ENCODE measurements around the gene MCFD2. TPM values are rescaled to one million over a fixed set of nuclear protein-coding genes. Genes with fewer than 3 reads are reported as not detected.

MCFD2 gene
- total RNA-seq, 1 donor from 2014 or later: 82.3 TPM

DNA sequence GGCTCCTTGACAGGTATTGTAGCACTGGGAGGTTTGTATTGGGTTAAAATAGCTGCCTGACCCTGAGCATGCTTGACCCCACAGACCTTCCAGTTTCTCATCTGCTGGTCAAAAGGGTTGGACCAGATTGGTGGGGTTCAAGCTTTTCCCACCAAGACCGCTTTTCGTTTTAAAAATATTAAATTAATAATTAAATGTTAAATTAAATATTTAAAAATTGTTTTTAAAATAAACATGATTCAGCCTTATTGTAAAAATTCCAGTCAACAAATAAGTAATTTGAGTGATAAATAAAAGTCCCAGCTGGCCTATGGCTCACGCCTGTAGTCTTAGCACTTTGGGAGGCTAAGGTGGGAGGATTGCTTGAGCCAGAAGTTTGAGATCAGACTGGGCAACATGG lies 36.6 kb upstream of the MCFD2 start:
- Histone ChIP-seq H3K27ac (no peak overlapping the region), H3K36me3 (peaks cover 59% of the 10 kb centered on the region), H3K27me3 (ENCODE audit: low read depth) (no peaks in the 10 kb centered on the region), H3K4me1 (peaks cover 18% of the 10 kb centered on the region), H3K9me3 (no peaks in the 10 kb centered on the region), H3K4me3 (no peak overlapping the region)
- DNase-seq (no peak), ATAC-seq (no peak)
- intact Hi-C loops (cut with DNase I): no loop called here
- TF ChIP-seq, protein P1, sequence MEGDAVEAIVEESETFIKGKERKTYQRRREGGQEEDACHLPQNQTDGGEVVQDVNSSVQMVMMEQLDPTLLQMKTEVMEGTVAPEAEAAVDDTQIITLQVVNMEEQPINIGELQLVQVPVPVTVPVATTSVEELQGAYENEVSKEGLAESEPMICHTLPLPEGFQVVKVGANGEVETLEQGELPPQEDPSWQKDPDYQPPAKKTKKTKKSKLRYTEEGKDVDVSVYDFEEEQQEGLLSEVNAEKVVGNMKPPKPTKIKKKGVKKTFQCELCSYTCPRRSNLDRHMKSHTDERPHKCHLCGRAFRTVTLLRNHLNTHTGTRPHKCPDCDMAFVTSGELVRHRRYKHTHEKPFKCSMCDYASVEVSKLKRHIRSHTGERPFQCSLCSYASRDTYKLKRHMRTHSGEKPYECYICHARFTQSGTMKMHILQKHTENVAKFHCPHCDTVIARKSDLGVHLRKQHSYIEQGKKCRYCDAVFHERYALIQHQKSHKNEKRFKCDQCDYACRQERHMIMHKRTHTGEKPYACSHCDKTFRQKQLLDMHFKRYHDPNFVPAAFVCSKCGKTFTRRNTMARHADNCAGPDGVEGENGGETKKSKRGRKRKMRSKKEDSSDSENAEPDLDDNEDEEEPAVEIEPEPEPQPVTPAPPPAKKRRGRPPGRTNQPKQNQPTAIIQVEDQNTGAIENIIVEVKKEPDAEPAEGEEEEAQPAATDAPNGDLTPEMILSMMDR (IDR thresholded peaks at IDR 0.05): no peak

DNA sequence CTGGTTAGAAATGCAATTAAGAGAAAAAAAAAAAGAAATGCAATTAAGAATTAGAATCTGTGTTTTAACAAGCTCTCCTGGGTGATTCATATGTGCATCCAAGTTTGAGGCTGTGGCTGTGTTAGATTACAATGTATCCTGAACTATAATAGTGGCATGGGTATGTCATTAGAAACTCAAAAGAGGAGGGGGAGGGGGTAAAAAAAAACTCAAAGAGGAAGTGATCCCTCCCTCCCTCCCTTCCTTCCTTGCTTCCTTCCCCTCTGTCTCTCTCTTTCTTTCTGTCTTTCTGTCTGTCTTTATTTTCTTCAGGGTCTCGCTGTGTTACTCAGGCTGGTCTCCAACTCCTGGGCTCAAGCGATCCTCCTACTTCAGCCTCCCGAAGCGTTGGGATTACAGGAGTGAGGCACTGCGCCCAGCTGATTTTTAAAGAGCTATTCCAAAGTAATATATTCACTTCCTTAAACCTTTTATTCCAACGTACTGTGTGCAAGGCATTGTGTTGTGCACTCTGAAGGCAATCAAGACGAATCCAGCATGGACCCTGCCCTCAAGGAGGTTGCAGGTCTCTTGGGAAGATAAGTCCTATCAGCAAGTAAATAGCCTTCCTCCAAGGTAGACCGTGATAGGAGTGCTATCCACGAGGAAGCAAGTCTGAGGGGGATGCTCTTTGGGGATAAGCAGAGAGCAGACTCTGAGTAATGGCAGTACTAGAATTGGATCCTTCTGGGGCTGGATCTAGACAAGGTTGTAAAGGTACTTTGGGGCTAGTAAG lies 35.9 kb upstream of the MCFD2 start:
- intact Hi-C loops (cut with DNase I): no loop called here
- H3K9me3 ChIP-seq: no peaks in the 10 kb centered on the region
- ATAC-seq: no peak
- DNase-seq: no peak
- no peak overlapping the region for H3K4me3 ChIP-seq
- H3K4me1 ChIP-seq: peaks cover 18% of the 10 kb centered on the region
- no peak overlapping the region for H3K27ac ChIP-seq
- TF ChIP-seq, protein P1 (IDR thresholded peaks at IDR 0.05): no peak
- H3K36me3 ChIP-seq: peaks cover 52% of the 10 kb centered on the region
- no peaks in the 10 kb centered on the region for H3K27me3 ChIP-seq (ENCODE audit: low read depth)

DNA sequence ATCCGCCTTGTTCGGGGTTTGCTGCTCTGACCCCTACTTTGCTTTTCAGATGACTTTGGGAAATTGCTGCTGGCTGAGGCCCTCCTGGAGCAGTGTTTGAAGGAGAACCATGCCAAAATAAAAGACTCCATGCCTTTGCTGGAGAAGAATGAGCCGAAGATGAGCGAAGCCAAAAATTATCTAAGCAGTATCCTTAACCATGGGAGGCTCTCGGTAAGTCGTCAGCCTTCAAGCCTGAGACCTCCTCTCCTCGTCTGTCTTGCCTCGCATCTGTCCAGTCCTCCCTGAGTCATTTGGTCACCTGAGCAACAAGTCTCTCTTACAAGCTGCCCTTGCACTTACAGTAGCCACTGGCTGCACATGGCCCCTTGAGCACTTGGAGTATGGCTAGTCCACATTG lies 34.7 kb upstream of the MCFD2 start:
- H3K9me3 ChIP-seq: no peaks in the 10 kb centered on the region
- no peak overlapping the region for H3K4me3 ChIP-seq
- DNase-seq (no peak), ATAC-seq (no peak)
- TF ChIP-seq, protein P1 (IDR thresholded peaks at IDR 0.05): no peak
- intact Hi-C loops (cut with DNase I): no loop called here
- no peaks in the 10 kb centered on the region for H3K27me3 ChIP-seq (ENCODE audit: low read depth)
- H3K36me3 ChIP-seq: peaks cover 42% of the 10 kb centered on the region
- peak overlapping the region; percentile 14 for H3K27ac ChIP-seq
- H3K4me1 ChIP-seq: peaks cover 10% of the 10 kb centered on the region

DNA sequence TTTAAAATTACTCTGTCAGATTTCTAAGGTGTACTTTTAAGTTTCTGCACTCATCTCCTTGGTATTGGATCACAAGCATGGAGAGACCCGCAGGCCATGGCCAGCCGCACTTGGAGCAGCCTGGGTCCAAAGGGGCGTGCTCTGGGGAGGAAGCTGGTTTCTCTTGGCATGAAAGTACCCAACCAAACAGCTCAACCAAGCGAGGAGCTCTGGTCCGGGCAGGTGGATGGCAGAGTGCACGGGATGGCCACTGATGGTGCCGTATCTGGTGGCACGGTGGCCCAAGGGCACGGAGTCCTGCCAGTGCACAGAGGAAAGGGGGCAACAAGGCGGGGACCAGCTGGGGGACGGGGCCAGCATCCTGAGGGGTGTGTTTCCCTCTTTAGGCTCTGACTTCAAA lies 32.2 kb upstream of the MCFD2 start:
- H3K4me1 ChIP-seq: peaks cover 15% of the 10 kb centered on the region
- DNase-seq: no peak
- no peak overlapping the region for H3K27ac ChIP-seq
- no peaks in the 10 kb centered on the region for H3K9me3 ChIP-seq
- ATAC-seq: no peak
- peaks cover 27% of the 10 kb centered on the region for H3K36me3 ChIP-seq
- TF ChIP-seq, protein P1 (IDR thresholded peaks at IDR 0.05): no peak
- no peak overlapping the region for H3K4me3 ChIP-seq
- no peaks in the 10 kb centered on the region for H3K27me3 ChIP-seq (ENCODE audit: low read depth)
- intact Hi-C loops (cut with DNase I): no loop called here

DNA sequence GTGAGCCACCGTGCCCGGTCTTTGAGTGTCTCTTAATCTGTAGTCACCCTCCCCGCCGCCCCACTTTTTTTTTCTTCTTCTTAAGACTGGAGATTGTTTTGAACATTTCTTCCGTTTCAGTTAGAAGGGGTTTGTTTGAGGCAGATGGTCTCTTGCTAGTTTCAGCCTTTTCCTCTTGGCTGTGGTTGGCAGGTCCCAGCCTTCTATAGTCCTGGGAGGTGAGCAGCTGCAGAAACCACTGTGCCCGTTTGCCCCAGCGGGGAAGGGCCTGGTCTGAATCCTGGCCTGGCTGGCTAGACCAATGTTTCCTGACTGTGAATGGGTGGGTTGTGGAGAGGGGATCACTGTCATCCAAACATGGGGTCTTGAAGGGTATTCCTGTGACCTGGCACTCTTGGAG lies 30.1 kb upstream of the MCFD2 start:
- ATAC-seq (no peak), DNase-seq (no peak)
- H3K36me3 ChIP-seq: peaks cover 6% of the 10 kb centered on the region
- H3K9me3 ChIP-seq: no peaks in the 10 kb centered on the region
- no peak overlapping the region for H3K4me3 ChIP-seq
- H3K27ac ChIP-seq: no peak overlapping the region
- H3K4me1 ChIP-seq: peaks cover 20% of the 10 kb centered on the region
- no peaks in the 10 kb centered on the region for H3K27me3 ChIP-seq (ENCODE audit: low read depth)
- TF ChIP-seq, protein P1 (IDR thresholded peaks at IDR 0.05): no peak
- intact Hi-C loops (cut with DNase I): no loop called here

Measured in lower lobe of right lung (tissue), 2 donors.